ENCODE results near the gene MBOAT1.
A peak's percentile ranks its signal among the peaks of the same experiment; 100 is the strongest.
"Not testable (repeated sequence)": the region's sequence is repeated elsewhere in the genome, so short reads cannot be mapped to it uniquely, and the experiment has no call there.

MBOAT1 gene

GRCh38 chr6:20212392-20213111 is at the start of gene MBOAT1:
Gene MBOAT1, minus strand, starts transcription at chr6:20212469. Its CDS starts 235 bp downstream, at chr6:20212234.
- peak; percentile 60 for DNase-seq (ENCODE audit: low read depth, low spot score)

- no peak for DNase-seq (ENCODE audit: low read depth, low spot score)
Observed at GRCh38 chr6:20261685-20262084, 49.4 kb upstream of the MBOAT1 start.

GRCh38 chr6:20260360-20260759 is 48.1 kb upstream of the MBOAT1 start:
- no peak for DNase-seq (ENCODE audit: low read depth, low spot score)

- DNase-seq (ENCODE audit: low read depth, low spot score): no peak
Observed at GRCh38 chr6:20259316-20260049, 47.2 kb upstream of the MBOAT1 start.

- DNase-seq (ENCODE audit: low read depth, low spot score): no peak
Observed at GRCh38 chr6:20255428-20255827, 43.2 kb upstream of the MBOAT1 start.

GRCh38 chr6:20254295-20254694 is 42.0 kb upstream of the MBOAT1 start:
- DNase-seq (ENCODE audit: low read depth, low spot score): no peak

- no peak for DNase-seq (ENCODE audit: low read depth, low spot score)
Observed at GRCh38 chr6:20253021-20253420, 40.8 kb upstream of the MBOAT1 start.

GRCh38 chr6:20252311-20252710 is 40.0 kb upstream of the MBOAT1 start:
- DNase-seq (ENCODE audit: low read depth, low spot score): no peak

- DNase-seq (ENCODE audit: low read depth, low spot score): no peak
Observed at GRCh38 chr6:20251525-20251924, 39.3 kb upstream of the MBOAT1 start.

GRCh38 chr6:20246125-20246524 is 33.9 kb upstream of the MBOAT1 start:
- no peak for DNase-seq (ENCODE audit: low read depth, low spot score)

GRCh38 chr6:20244807-20245681 is 32.8 kb upstream of the MBOAT1 start:
- DNase-seq (ENCODE audit: low read depth, low spot score): not testable (repeated sequence)

- DNase-seq (ENCODE audit: low read depth, low spot score): no peak
Observed at GRCh38 chr6:20243288-20243687, 31.0 kb upstream of the MBOAT1 start.

GRCh38 chr6:20242397-20242796 is 30.1 kb upstream of the MBOAT1 start:
- DNase-seq (ENCODE audit: low read depth, low spot score): no peak

- no peak for DNase-seq (ENCODE audit: low read depth, low spot score)
Observed at GRCh38 chr6:20241102-20241501, 28.8 kb upstream of the MBOAT1 start.

GRCh38 chr6:20238688-20239587 is 26.7 kb upstream of the MBOAT1 start:
- DNase-seq (ENCODE audit: low read depth, low spot score): no peak

- no peak for DNase-seq (ENCODE audit: low read depth, low spot score)
Observed at GRCh38 chr6:20237677-20238460, 25.6 kb upstream of the MBOAT1 start.

GRCh38 chr6:20236909-20237600 is 24.8 kb upstream of the MBOAT1 start:
- DNase-seq (ENCODE audit: low read depth, low spot score): no peak

- no peak for DNase-seq (ENCODE audit: low read depth, low spot score)
Observed at GRCh38 chr6:20236344-20236743, 24.1 kb upstream of the MBOAT1 start.

GRCh38 chr6:20235041-20235440 is 22.8 kb upstream of the MBOAT1 start:
- no peak for DNase-seq (ENCODE audit: low read depth, low spot score)

GRCh38 chr6:20234136-20234535 is 21.9 kb upstream of the MBOAT1 start:
- no peak for DNase-seq (ENCODE audit: low read depth, low spot score)

Measured in brain pericyte (primary cell).